ENCODE measurements around the gene ASPN. TPM values are rescaled to one million over a fixed set of nuclear protein-coding genes. Genes with fewer than 3 reads are reported as not detected.

The ASPN gene
- 1.3 TPM for total RNA-seq

DNA sequence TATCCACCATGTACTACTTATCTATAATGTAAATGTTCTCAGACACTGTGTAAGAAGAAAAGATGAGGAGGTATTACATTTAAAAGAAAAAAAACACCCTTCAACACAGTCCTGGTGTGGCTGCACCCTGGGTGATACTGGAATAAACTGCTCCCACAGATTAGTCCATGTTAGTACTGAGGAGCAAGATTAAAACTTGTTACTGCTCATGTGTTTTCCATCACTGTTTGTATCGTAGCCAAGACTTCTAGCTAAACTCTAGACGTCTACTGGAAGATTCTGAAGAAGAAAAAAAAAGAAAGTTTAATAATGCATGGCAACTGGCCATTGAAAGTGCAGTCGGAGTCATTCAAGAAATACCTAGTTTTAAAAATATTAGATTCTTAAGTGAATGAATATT is at the start of gene ASPN:
Gene ASPN (minus strand): TSS at position 178 of the 400 bp plus-strand sequence.

DNA sequence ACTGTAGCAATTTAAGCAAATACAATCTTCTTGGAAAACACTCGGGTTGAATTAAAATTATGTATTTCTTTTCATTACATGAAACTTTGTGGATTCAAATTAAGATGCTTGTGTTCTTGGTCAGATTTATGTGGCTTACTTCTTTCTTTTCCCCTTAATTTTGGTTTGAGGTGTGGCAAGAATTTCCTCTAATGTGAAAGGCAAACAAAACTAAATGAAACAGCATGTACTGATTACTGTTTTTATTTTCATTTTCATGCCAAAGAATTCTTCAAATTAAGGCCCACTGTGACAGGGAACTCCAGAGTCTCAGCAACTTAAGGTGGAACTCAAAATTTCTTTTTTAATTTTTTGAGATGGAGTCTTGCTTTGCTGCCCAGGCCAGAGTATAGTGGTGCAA is 58.0 kb downstream of the ASPN start, which contains the start of gene OMD:
Gene OMD (minus strand): TSS at position 132 of the 400 bp plus-strand sequence. CDS start 6,913 bp downstream, outside the sequence.

Small RNA genes within 50 kb of the gene (small RNA-seq; reads per million reads assigned to genes)
- gene MIR4670 (ENCODE audit: low replicate concordance) = not detected

Other genes starting within 250 kb of the ASPN start
- gene IARS1, start 188.8 kb downstream of the ASPN start, total RNA-seq = 183 TPM
- gene NOL8, start 157.2 kb downstream of the ASPN start, total RNA-seq = 29.7 TPM
- gene CENPP, start 156.6 kb downstream of the ASPN start, total RNA-seq = 11.3 TPM
- gene OGN, start 77.9 kb downstream of the ASPN start, total RNA-seq = 1.6 TPM
- gene OMD, start 58.0 kb downstream of the ASPN start, total RNA-seq = not detected
- 2.2 TPM for gene ECM2, start 53.5 kb upstream of the ASPN start, total RNA-seq
- gene IPPK, start 187.6 kb upstream of the ASPN start, total RNA-seq = 17.8 TPM